A673 (cell line): ENCODE results near the gene SLC35E2B.

Experiments
- EZH2 ChIP-seq: fragments of 200-600 bp; sonication (generic); IDR thresholded peaks from 2 replicates; pipeline ENCODE4 v1.6.1; 2017; ENCODE audit warnings: borderline replicate concordance, low read depth, mild to moderate bottlenecking, mixed read lengths, antibody characterized with exemption, low read length; ENCODE audit not compliant: poor library complexity, severe bottlenecking
- TF ChIP-seq, protein P1 (sequence below): fragments of 300-800, 200-600 bp; sonication (generic); conservative IDR thresholded peaks from 2 replicates; pipeline ENCODE4 v1.5.1; 2017; ENCODE audit warnings: low read depth, mild to moderate bottlenecking, antibody characterized with exemption, low read length, moderate library complexity, mixed read lengths

DNA sequence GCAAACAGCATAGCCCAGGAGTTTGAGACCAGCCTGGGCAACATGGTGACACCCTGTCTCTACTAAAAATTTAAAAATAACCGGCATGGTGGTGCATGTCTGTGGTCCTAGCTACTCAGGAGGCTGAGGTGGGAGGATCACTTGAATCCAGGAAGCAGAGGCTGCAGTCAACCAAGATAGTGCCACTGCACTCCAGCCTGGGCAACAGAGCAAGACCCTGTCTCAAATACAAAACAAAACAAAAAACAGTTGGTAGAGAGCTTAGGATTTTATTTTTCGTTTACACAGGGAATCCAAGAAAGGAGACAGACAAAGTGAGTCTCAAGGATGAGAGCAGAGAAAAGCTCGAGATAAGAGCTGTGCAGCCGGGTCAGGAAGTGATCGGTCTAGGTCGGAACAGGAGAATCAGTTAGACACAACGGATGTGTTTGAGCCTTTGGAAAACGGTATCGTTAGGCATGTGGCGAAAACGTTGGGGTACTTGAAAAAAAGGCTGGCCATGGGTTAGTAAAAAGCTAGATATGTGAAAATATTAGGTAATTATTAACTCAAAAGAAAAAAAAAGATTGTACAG, 79.0 kb downstream of the SLC35E2B start:
- TF ChIP-seq, protein P1, sequence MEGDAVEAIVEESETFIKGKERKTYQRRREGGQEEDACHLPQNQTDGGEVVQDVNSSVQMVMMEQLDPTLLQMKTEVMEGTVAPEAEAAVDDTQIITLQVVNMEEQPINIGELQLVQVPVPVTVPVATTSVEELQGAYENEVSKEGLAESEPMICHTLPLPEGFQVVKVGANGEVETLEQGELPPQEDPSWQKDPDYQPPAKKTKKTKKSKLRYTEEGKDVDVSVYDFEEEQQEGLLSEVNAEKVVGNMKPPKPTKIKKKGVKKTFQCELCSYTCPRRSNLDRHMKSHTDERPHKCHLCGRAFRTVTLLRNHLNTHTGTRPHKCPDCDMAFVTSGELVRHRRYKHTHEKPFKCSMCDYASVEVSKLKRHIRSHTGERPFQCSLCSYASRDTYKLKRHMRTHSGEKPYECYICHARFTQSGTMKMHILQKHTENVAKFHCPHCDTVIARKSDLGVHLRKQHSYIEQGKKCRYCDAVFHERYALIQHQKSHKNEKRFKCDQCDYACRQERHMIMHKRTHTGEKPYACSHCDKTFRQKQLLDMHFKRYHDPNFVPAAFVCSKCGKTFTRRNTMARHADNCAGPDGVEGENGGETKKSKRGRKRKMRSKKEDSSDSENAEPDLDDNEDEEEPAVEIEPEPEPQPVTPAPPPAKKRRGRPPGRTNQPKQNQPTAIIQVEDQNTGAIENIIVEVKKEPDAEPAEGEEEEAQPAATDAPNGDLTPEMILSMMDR = no peak
- no peak for TF ChIP-seq EZH2
